DND-41 (cell line): ENCODE results near the gene FHAD1.

Source experiments
- ATAC-seq: fragments of 200-7000 bp; cut with Tn5 transposase; 3 replicates; pipeline ENCODE4 v1.9.1; 2021; ENCODE audit warnings: low read depth; ENCODE audit not compliant: insufficient read depth
- DNase-seq: peaks from one replicate; pipeline ENCODE4 v3.0.0-alpha.2; 2020
- H2AFZ ChIP-seq: 2 replicates; pipeline ENCODE4 v1.6.0; 2012; ENCODE audit warnings: low read depth, low read length
- H3K27ac ChIP-seq: 2 replicates; pipeline ENCODE4 v1.5.1; 2012; ENCODE audit warnings: low read length, inconsistent platforms
- H3K27me3 ChIP-seq: fragments of 200-600 bp; sonication (generic); 2 replicates; pipeline ENCODE4 v1.6.0; 2012; ENCODE audit warnings: low read length, mild to moderate bottlenecking, inconsistent platforms; ENCODE audit not compliant: insufficient read depth, poor library complexity
- H3K36me3 ChIP-seq: 2 replicates; pipeline ENCODE4 v1.5.1; 2012; ENCODE audit warnings: low read length, inconsistent platforms; ENCODE audit not compliant: insufficient read depth
- H3K4me1 ChIP-seq: 2 replicates; pipeline ENCODE4 v1.5.1; 2012; ENCODE audit warnings: mild to moderate bottlenecking, low read length; ENCODE audit not compliant: insufficient read depth
- H3K4me2 ChIP-seq: 2 replicates; pipeline ENCODE4 v1.6.0; 2012; ENCODE audit warnings: mild to moderate bottlenecking, moderate library complexity, low read length, inconsistent platforms; ENCODE audit not compliant: insufficient read depth
- H3K4me3 ChIP-seq, 2 experiments: fragments of 200-600 bp in 1 of 2; shearing (Covaris generic) in 1 of 2; 2 replicates each; pipeline ENCODE4 v1.5.1; 2012 to 2016; ENCODE audit warnings: inconsistent platforms in 2 of 2, low read length in 2 of 2, mild to moderate bottlenecking in 2 of 2, low read depth in 1 of 2, moderate library complexity in 1 of 2
- H3K79me2 ChIP-seq: 2 replicates; pipeline ENCODE4 v1.6.0; 2012; ENCODE audit warnings: low read length, inconsistent platforms; ENCODE audit not compliant: insufficient read depth
- H3K9ac ChIP-seq: 2 replicates; pipeline ENCODE4 v1.6.0; 2012; ENCODE audit warnings: low read depth, mild to moderate bottlenecking, inconsistent platforms, low read length, moderate library complexity
- H3K9me3 ChIP-seq: 2 replicates; pipeline ENCODE4 v1.5.1; 2012; ENCODE audit warnings: low read length, moderate library complexity, mild to moderate bottlenecking, inconsistent platforms; ENCODE audit not compliant: insufficient read depth, severe bottlenecking
- H4K20me1 ChIP-seq: 2 replicates; pipeline ENCODE4 v1.6.0; 2012; ENCODE audit warnings: low read length; ENCODE audit not compliant: insufficient read depth
- CTCF ChIP-seq: IDR thresholded peaks from 2 replicates; pipeline ENCODE4 v1.5.1; 2012; ENCODE audit warnings: borderline replicate concordance, low read length, moderate library complexity, mild to moderate bottlenecking; ENCODE audit not compliant: poor library complexity, severe bottlenecking; ENCODE audit errors: extremely low read depth
- EZH2 ChIP-seq: IDR thresholded peaks from 3 replicates; pipeline ENCODE4 v1.6.1; 2012; ENCODE audit warnings: borderline replicate concordance, low read depth, mild to moderate bottlenecking, moderate library complexity, low read length, inconsistent platforms; ENCODE audit not compliant: severe bottlenecking

Gene FHAD1

GRCh38 chr1:15354580-15354965, 107.5 kb downstream of the FHAD1 start:
- no peak for TF ChIP-seq CTCF
- no peak for TF ChIP-seq EZH2
- Histone ChIP-seq H3K9ac (no peak overlapping the region), H3K4me3 (no peak overlapping the region), H3K79me2 (no peaks in the 10 kb centered on the region), H3K27ac (no peak overlapping the region), H3K4me2 (no peak overlapping the region), H4K20me1 (no peaks in the 10 kb centered on the region), H3K4me1 (no peaks in the 10 kb centered on the region), H3K9me3 (no peaks in the 10 kb centered on the region), H2AFZ (no peak overlapping the region), H3K36me3 (no peaks in the 10 kb centered on the region), H3K27me3 (no peaks in the 10 kb centered on the region)
- ATAC-seq: no peak
- no peak for DNase-seq

- no peaks in the 10 kb centered on the region for H3K36me3 ChIP-seq
- H3K4me2 ChIP-seq: no peak overlapping the region
- H3K27me3 ChIP-seq: no peaks in the 10 kb centered on the region
- H3K79me2 ChIP-seq: no peaks in the 10 kb centered on the region
- no peaks in the 10 kb centered on the region for H3K9me3 ChIP-seq
- H3K9ac ChIP-seq: no peak overlapping the region
- no peak overlapping the region for H3K27ac ChIP-seq
- no peak overlapping the region for H2AFZ ChIP-seq
- DNase-seq: no peak
- H3K4me1 ChIP-seq: no peaks in the 10 kb centered on the region
- H4K20me1 ChIP-seq: no peaks in the 10 kb centered on the region
- no peak for ATAC-seq
- no peak overlapping the region for H3K4me3 ChIP-seq
- TF ChIP-seq EZH2: no peak
- TF ChIP-seq CTCF: no peak
Measured at GRCh38 chr1:15355968-15356625, 109.1 kb downstream of the FHAD1 start.

- Histone ChIP-seq H3K4me2 (no peak overlapping the region), H3K9me3 (no peaks in the 10 kb centered on the region), H4K20me1 (peaks cover 4% of the 10 kb centered on the region; the same call in 1 of the 2 replicates), H3K27me3 (no peaks in the 10 kb centered on the region), H2AFZ (no peak overlapping the region), H3K4me3 (no peak overlapping the region), H3K9ac (no peak overlapping the region), H3K79me2 (no peaks in the 10 kb centered on the region), H3K27ac (no peak overlapping the region), H3K36me3 (no peaks in the 10 kb centered on the region), H3K4me1 (no peaks in the 10 kb centered on the region)
- ATAC-seq: no peak
- DNase-seq: no peak
- TF ChIP-seq EZH2 (no peak), CTCF (no peak)
Measured at GRCh38 chr1:15357612-15358207, 110.7 kb downstream of the FHAD1 start.
